ENCODE data around the gene CLK1.

DNA sequence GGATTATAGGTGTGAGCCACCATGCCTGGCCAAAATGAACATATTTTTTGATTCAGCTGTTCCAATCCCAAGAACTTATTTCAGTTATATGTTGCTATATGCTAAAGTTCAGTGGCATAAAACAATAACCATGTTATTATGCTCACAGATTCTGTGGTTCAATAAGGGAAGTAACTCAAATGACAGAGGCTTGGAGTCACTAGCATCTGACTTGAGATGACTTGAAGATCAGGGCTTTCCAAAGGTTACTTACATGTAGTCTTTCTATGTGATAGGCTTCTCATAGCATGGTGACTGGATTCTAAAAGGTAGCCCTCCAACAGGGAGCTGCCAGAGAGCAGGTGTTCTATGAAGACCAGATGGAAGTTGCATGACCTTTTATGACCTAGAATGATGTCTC is 17.2 kb downstream of the CLK1 start:
- TF ChIP-seq, protein P1, sequence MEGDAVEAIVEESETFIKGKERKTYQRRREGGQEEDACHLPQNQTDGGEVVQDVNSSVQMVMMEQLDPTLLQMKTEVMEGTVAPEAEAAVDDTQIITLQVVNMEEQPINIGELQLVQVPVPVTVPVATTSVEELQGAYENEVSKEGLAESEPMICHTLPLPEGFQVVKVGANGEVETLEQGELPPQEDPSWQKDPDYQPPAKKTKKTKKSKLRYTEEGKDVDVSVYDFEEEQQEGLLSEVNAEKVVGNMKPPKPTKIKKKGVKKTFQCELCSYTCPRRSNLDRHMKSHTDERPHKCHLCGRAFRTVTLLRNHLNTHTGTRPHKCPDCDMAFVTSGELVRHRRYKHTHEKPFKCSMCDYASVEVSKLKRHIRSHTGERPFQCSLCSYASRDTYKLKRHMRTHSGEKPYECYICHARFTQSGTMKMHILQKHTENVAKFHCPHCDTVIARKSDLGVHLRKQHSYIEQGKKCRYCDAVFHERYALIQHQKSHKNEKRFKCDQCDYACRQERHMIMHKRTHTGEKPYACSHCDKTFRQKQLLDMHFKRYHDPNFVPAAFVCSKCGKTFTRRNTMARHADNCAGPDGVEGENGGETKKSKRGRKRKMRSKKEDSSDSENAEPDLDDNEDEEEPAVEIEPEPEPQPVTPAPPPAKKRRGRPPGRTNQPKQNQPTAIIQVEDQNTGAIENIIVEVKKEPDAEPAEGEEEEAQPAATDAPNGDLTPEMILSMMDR (IDR thresholded peaks at IDR 0.05) = no peak
- TF ChIP-seq POLR2A (IDR thresholded peaks at IDR 0.05) = no peak

All from testis (tissue), 2 donors.